IMR-90 (cell line): Measurements from ENCODE around the gene NEK9. TPM values are rescaled to one million over a fixed set of nuclear protein-coding genes. Genes with fewer than 3 reads are reported as not detected.

ENCODE experiments used
- ATAC-seq: fragments of 200-7000 bp; cut with Tn5 transposase; 2 replicates; pipeline ENCODE4 v1.9.1; 2020; ENCODE audit warnings: low read depth, mild to moderate bottlenecking, moderate library complexity
- BruUV-seq: library from RNA; stranded (reverse); fragments of 400-500 nt; replicated peaks from 2 replicates; lab custom pipeline; 2021; lab: Mats Ljungman, UMichigan
- CTCF ChIA-PET: fragments of 300-600 bp; formaldehyde crosslinking; extraction: SDS; loops from one replicate; lab custom pipeline; 2021; ENCODE audit warnings: antibody characterized with exemption; lab: Yijun Ruan, JAX
- POLR2A ChIA-PET: fragments of 300-600 bp; sonication (Branson Sonifier 250); formaldehyde crosslinking; loops from one replicate; lab custom pipeline; 2022; ENCODE audit warnings: antibody characterized with exemption; ENCODE audit not compliant: unreplicated experiment; lab: Charles Lee
- DNase-seq: peaks from one replicate; pipeline ENCODE4 v3.0.0; 2013
- H2AFZ ChIP-seq: replicated peaks from 2 replicates; pipeline ENCODE3; 2013; ENCODE audit warnings: low read length, mild to moderate bottlenecking; ENCODE audit not compliant: poor library complexity
- H2AK5ac ChIP-seq: 2 replicates; pipeline ENCODE4 v1.6.1; 2013; ENCODE audit warnings: low read depth, low read length, inconsistent platforms
- H2AK9ac ChIP-seq: replicated peaks from 2 replicates; pipeline ENCODE3; 2013; ENCODE audit warnings: mild to moderate bottlenecking, low read depth, low read length, moderate library complexity; ENCODE audit not compliant: poor library complexity
- H2BK120ac ChIP-seq: 2 replicates; pipeline ENCODE4 v1.6.1; 2013; ENCODE audit warnings: low read depth, low read length, inconsistent platforms
- H2BK15ac ChIP-seq: 3 replicates; pipeline ENCODE4 v1.6.1; 2013; ENCODE audit warnings: low read depth, low read length, inconsistent platforms
- H2BK20ac ChIP-seq: 2 replicates; pipeline ENCODE4 v1.6.1; 2013; ENCODE audit warnings: low read depth, mild to moderate bottlenecking, inconsistent platforms, low read length, moderate library complexity
- H2BK5ac ChIP-seq: 2 replicates; pipeline ENCODE4 v1.6.1; 2013; ENCODE audit warnings: mild to moderate bottlenecking, low read depth, low read length, inconsistent platforms; ENCODE audit not compliant: poor library complexity, severe bottlenecking
- H3K14ac ChIP-seq: replicated peaks from 2 replicates; pipeline ENCODE4 v1.6.1; 2013; ENCODE audit warnings: low read depth, low read length, inconsistent platforms
- H3K18ac ChIP-seq: 2 replicates; pipeline ENCODE4 v1.6.1; 2013; ENCODE audit warnings: low read depth, low read length, control low read depth
- H3K23ac ChIP-seq: 2 replicates; pipeline ENCODE4 v1.6.1; 2013; ENCODE audit warnings: low read depth, low read length, inconsistent platforms
- H3K27ac ChIP-seq: 2 replicates; pipeline ENCODE4 v1.5.1; 2013; ENCODE audit warnings: mild to moderate bottlenecking, control low read depth, low read length; ENCODE audit not compliant: insufficient read depth
- H3K27me3 ChIP-seq: 2 replicates; pipeline ENCODE4 v1.6.1; 2013; ENCODE audit warnings: low read length; ENCODE audit not compliant: control insufficient read depth, insufficient read depth
- H3K36me3 ChIP-seq: 2 replicates; pipeline ENCODE4 v1.6.1; 2013; ENCODE audit warnings: low read length, mixed read lengths; ENCODE audit not compliant: control insufficient read depth, insufficient read depth
- H3K4ac ChIP-seq: 2 replicates; pipeline ENCODE4 v1.6.1; 2013; ENCODE audit warnings: low read depth, low read length, inconsistent platforms
- H3K4me1 ChIP-seq: 2 replicates; pipeline ENCODE4 v1.6.1; 2013; ENCODE audit warnings: low read length, mixed read lengths; ENCODE audit not compliant: control insufficient read depth, insufficient read depth
- H3K4me2 ChIP-seq: 2 replicates; pipeline ENCODE4 v1.6.1; 2013; ENCODE audit warnings: low read depth, mild to moderate bottlenecking, control low read depth, low read length, moderate library complexity
- H3K4me3 ChIP-seq: 2 replicates; pipeline ENCODE4 v1.5.1; 2013; ENCODE audit warnings: low read depth, mild to moderate bottlenecking, control low read depth, low read length, moderate library complexity; ENCODE audit not compliant: insufficient read depth
- H3K56ac ChIP-seq: 2 replicates; pipeline ENCODE4 v1.6.1; 2013; ENCODE audit warnings: low read length, inconsistent platforms; ENCODE audit not compliant: insufficient read depth; ENCODE audit errors: extremely low read depth
- H3K79me1 ChIP-seq, 2 experiments: 2 replicates each; pipeline ENCODE4 v1.6.1; 2013; ENCODE audit warnings: low read length in 2 of 2, inconsistent platforms in 1 of 2, low read depth in 1 of 2
- H3K9ac ChIP-seq: 2 replicates; pipeline ENCODE4 v1.6.1; 2013; ENCODE audit warnings: low read depth, low read length, control low read depth
- H3K9me1 ChIP-seq: 2 replicates; pipeline ENCODE4 v1.6.1; 2013; ENCODE audit warnings: low read length, inconsistent platforms; ENCODE audit not compliant: insufficient read depth
- H3K9me3 ChIP-seq: 2 replicates; pipeline ENCODE4 v1.6.1; 2013; ENCODE audit warnings: low read length; ENCODE audit not compliant: control insufficient read depth, insufficient read depth
- H4K20me1 ChIP-seq: 2 replicates; pipeline ENCODE4 v1.6.1; 2013; ENCODE audit warnings: low read length, inconsistent platforms; ENCODE audit not compliant: insufficient read depth
- H4K5ac ChIP-seq: 2 replicates; pipeline ENCODE4 v1.6.1; 2013; ENCODE audit warnings: mild to moderate bottlenecking, low read depth, low read length, control low read depth
- H4K8ac ChIP-seq, 2 experiments: 2 replicates each; pipeline ENCODE4 v1.6.1; 2013; ENCODE audit warnings: low read depth in 2 of 2, low read length in 2 of 2, control low read depth in 1 of 2, inconsistent platforms in 1 of 2
- H4K91ac ChIP-seq: 2 replicates; pipeline ENCODE4 v1.6.1; 2013; ENCODE audit warnings: low read depth, low read length, inconsistent platforms; ENCODE audit not compliant: insufficient read depth
- MAZ ChIP-seq: IDR thresholded peaks from 2 replicates; pipeline ENCODE4 v1.6.1; 2012; ENCODE audit warnings: low read depth, mild to moderate bottlenecking, low read length, improper control_type of control experiment, moderate library complexity, borderline replicate concordance
- MXI1 ChIP-seq: IDR thresholded peaks from 2 replicates; pipeline ENCODE4 v1.6.1; 2012; ENCODE audit warnings: low read depth, mild to moderate bottlenecking, low read length, moderate library complexity, borderline replicate concordance
- WGBS, 2 experiments: methylation state at CpG; one replicate each; pipeline versions ENCODE4 v1.1.5 to v1.1.7; 2013; ENCODE audit warnings: missing lambda C conversion rate in 2 of 2; ENCODE audit not compliant: insufficient read length in 1 of 2; ENCODE audit errors: extremely low coverage in 2 of 2; 5-methylcytosine and 5-hydroxymethylcytosine counted together
- dilution Hi-C: fragments of 300-500 bp; cut with HindIII; formaldehyde crosslinking; loops from one replicate; pipeline ENCODE4 v1.14.3; 2018; ENCODE audit warnings: low sequenced_read_pairs; ENCODE audit not compliant: unreplicated experiment
- in situ Hi-C: fragments of 300-500 bp; cut with MboI; formaldehyde crosslinking; loops from 3 replicates; pipeline ENCODE4 v1.14.3; 2019; ENCODE audit warnings: low sequenced_read_pairs, inconsistent platforms, mixed read lengths
- intact Hi-C: fragments of 100-400 bp; cut with micrococcal nuclease; formaldehyde crosslinking; loops from 2 replicates; pipeline ENCODE4 v1.10.0; 2022
- polyA plus RNA-seq, 3 experiments: library from polyadenylated mRNA; depleted of rRNA; stranded (reverse); fragments of >200 nt; gene quantifications; 2 replicates each; pipeline ENCODE4 v1.2.3, GENCODE V29; 2012; ENCODE audit warnings: low replicate concordance in 1 of 3
- total RNA-seq: library from RNA; depleted of rRNA; stranded (reverse); fragments of >200 nt; gene quantifications from 2 replicates; pipeline ENCODE4 v1.2.3, GENCODE V29; 2012
- TF ChIP-seq, protein P1 (sequence below): fragments of 150-350 bp; IDR thresholded peaks from 2 replicates; pipeline ENCODE4 v1.6.1; 2016; ENCODE audit warnings: low read depth, mild to moderate bottlenecking, low read length, moderate library complexity, borderline replicate concordance

NEK9 gene
- total and polyA plus RNA-seq, 2 of the 4 experiments (the other 2 are of a cell fraction), result 22.9 to 23.2 TPM

DNA sequence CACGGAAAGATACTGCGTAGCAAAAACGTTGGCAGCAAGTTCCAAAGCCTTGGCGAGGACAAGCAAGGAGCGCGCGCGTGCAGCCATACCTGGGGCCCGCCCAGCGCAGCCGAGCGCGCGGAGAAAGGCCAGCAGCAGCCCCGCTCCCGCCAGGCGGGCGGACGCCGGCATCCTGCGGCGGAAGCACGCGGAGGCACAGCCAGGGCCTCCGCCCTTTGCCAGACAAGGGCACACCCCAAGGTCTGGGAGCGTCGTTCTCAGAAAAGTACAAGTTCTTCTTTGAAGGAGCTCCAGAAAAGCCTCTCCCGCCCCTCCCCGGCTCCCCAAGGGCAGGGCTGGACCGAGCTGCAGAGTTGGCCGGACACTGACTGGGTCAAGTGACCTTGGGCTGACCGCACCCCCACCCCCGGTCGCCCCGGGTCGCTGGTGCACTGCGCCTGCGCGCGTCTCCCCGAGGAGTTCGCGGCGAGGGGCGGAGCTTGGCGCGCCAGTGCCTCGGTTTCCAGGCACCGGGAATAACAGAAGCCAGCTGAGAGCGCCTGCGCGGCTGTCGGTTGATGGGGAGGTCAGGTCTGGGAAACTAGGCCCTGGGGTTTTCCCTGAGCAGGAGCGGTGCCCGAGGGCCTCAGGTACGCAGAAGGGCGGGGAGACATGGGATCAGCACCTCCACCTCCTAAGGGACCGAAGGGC is 57.6 kb downstream of the NEK9 start, which contains the start of gene ZC2HC1C:
Gene ZC2HC1C (plus strand): TSS at position 521 of the 690 bp plus-strand sequence. CDS start 933 bp downstream, outside the sequence.
- no peaks in the 10 kb centered on the region for H3K36me3 ChIP-seq
- no peaks in the 10 kb centered on the region for H3K9me3 ChIP-seq
- H2BK20ac ChIP-seq, result peak within 1 kb of the TSS; percentile 62
- peak within 1 kb of the TSS; percentile 51 for H2BK5ac ChIP-seq
- peak within 1 kb of the TSS; percentile 46 for H3K9ac ChIP-seq
- peak within 1 kb of the TSS; percentile 52 for H3K4me3 ChIP-seq
- peak within 1 kb of the TSS; percentile 77 for H3K27ac ChIP-seq
- peak within 1 kb of the TSS; percentile 65 for H3K56ac ChIP-seq
- in situ Hi-C loops, result no loop called here
- H2AK9ac ChIP-seq, result peak within 1 kb of the TSS; percentile 28
- TF ChIP-seq, protein P1, sequence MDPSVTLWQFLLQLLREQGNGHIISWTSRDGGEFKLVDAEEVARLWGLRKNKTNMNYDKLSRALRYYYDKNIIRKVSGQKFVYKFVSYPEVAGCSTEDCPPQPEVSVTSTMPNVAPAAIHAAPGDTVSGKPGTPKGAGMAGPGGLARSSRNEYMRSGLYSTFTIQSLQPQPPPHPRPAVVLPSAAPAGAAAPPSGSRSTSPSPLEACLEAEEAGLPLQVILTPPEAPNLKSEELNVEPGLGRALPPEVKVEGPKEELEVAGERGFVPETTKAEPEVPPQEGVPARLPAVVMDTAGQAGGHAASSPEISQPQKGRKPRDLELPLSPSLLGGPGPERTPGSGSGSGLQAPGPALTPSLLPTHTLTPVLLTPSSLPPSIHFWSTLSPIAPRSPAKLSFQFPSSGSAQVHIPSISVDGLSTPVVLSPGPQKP, result no peak
- 0 out of 2 replicates have a peak, but pooled peaks have one; percentile 15 for TF ChIP-seq MAZ
- TF ChIP-seq MXI1, result peak; percentile 68
- ChIA-PET CTCF (interaction anchor here (0.6 to 0.9 kb wide), 2 partner anchors 18 to 19 kb away, joined by 3 to 4 read pairs; partner anchors contain the start of gene MLH3), POLR2A (interaction anchor here (0.5 to 0.8 kb wide), 4 partner anchors 10 to 1106 kb away, joined by 3 to 4 read pairs (median 3); no protein-coding TSS in a partner anchor)
- H4K8ac ChIP-seq, result peak within 1 kb of the TSS; percentile 76 to 89
- H4K20me1 ChIP-seq, result no peaks in the 10 kb centered on the region
- H4K5ac ChIP-seq, result peak within 1 kb of the TSS; percentile 45; the same call in 1 of the 2 replicates
- peak within 1 kb of the TSS; percentile 88 for H3K23ac ChIP-seq
- WGBS, 2 experiments, result 0% methylated on average over 4 of the region's 58 CpGs; no CpG with 5 or more reads in 1 of the 2 experiments
- H2BK15ac ChIP-seq, result peak within 1 kb of the TSS; percentile 62; the same call in 1 of the 3 replicates
- BruUV-seq, result no TSS peak
- dilution Hi-C loops, result no loop called here
- peak within 1 kb of the TSS; percentile 60 for H4K91ac ChIP-seq
- H3K27me3 ChIP-seq, result no peaks in the 10 kb centered on the region
- H2AFZ ChIP-seq, result peak within 1 kb of the TSS; percentile 89
- peak within 1 kb of the TSS; percentile 83 for H2BK120ac ChIP-seq
- peak; percentile 93 for ATAC-seq
- peaks cover under 1% of the 10 kb centered on the region; the same call in 1 of the 2 replicates for H3K9me1 ChIP-seq
- H3K18ac ChIP-seq, result peak within 1 kb of the TSS; percentile 55
- H3K79me1 ChIP-seq, result peaks cover 0 to 8% of the 10 kb centered on the region in 2 experiments; a peak in 2 of 4 replicates
- DNase-seq, result peak; percentile 67
- H3K4me1 ChIP-seq, result peaks cover 2% of the 10 kb centered on the region; the same call in 1 of the 2 replicates
- intact Hi-C loops, result loop anchor here (5.0 kb wide), 1 partner anchor 127 kb away; no protein-coding TSS in a partner anchor
- H2AK5ac ChIP-seq, result peak within 1 kb of the TSS; percentile 48; the same call in 1 of the 2 replicates
- peak within 1 kb of the TSS; percentile 82 for H3K4me2 ChIP-seq
- peak within 1 kb of the TSS; percentile 73 for H3K4ac ChIP-seq
- peak within 1 kb of the TSS; percentile 55 for H3K14ac ChIP-seq
